ENCODE data around the gene KDM4B.

DNA sequence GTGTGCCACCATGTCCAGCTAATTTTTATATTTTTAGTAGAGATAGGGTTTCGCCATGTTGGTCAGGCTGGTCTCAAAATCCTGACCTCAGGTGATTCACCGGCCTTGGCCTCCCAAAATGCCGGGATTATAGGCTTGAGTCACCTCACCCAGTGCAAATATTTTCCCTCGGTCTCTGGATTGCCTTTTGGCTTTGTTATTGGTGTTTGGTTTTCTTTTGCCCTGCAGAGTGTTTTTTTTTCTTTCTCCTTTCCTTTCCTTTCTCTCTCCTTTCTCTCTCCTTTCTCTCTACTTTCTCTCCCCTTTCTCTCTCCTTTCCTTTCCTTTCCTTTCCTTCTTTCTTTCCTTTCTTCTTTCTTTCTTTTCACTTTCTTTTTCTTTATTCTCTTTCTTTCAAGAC is 33.2 kb downstream of the KDM4B start:
- TF ChIP-seq, protein P1, sequence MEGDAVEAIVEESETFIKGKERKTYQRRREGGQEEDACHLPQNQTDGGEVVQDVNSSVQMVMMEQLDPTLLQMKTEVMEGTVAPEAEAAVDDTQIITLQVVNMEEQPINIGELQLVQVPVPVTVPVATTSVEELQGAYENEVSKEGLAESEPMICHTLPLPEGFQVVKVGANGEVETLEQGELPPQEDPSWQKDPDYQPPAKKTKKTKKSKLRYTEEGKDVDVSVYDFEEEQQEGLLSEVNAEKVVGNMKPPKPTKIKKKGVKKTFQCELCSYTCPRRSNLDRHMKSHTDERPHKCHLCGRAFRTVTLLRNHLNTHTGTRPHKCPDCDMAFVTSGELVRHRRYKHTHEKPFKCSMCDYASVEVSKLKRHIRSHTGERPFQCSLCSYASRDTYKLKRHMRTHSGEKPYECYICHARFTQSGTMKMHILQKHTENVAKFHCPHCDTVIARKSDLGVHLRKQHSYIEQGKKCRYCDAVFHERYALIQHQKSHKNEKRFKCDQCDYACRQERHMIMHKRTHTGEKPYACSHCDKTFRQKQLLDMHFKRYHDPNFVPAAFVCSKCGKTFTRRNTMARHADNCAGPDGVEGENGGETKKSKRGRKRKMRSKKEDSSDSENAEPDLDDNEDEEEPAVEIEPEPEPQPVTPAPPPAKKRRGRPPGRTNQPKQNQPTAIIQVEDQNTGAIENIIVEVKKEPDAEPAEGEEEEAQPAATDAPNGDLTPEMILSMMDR (IDR thresholded peaks at IDR 0.05; ENCODE audit: low read depth, low read length, poor library complexity, severe bottlenecking): no peak
- no peak for TF ChIP-seq EZH2phosphoT487 (IDR thresholded peaks at IDR 0.05; ENCODE audit: borderline replicate concordance, low read length)
